ENCODE measurements around the gene STRIP2.
"Not testable (repeated sequence)": the region's sequence is repeated elsewhere in the genome, so short reads cannot be mapped to it uniquely, and the experiment has no call there.

STRIP2 gene

GRCh38 chr7:129436335-129436923 lies 2.2 kb downstream of the STRIP2 start:
- peak overlapping the region; percentile 59 for H3K27ac ChIP-seq
- no peak for TF ChIP-seq CTCF (conservative IDR thresholded peaks at IDR 0.05)

GRCh38 chr7:129437190-129437589 lies 3.0 kb downstream of the STRIP2 start:
- no peak for TF ChIP-seq CTCF (conservative IDR thresholded peaks at IDR 0.05)
- H3K27ac ChIP-seq = peak overlapping the region; percentile 59; the same call in 1 of the 2 replicates

- H3K27ac ChIP-seq = no peak overlapping the region
- no peak for TF ChIP-seq CTCF (conservative IDR thresholded peaks at IDR 0.05)
Measured at GRCh38 chr7:129438281-129438838, 4.1 kb downstream of the STRIP2 start.

- TF ChIP-seq CTCF (conservative IDR thresholded peaks at IDR 0.05) = no peak
- H3K27ac ChIP-seq = no peak overlapping the region
Measured at GRCh38 chr7:129438839-129439651, 4.8 kb downstream of the STRIP2 start.

GRCh38 chr7:129439963-129440625 lies 5.9 kb downstream of the STRIP2 start:
- no peak overlapping the region for H3K27ac ChIP-seq
- no peak for TF ChIP-seq CTCF (conservative IDR thresholded peaks at IDR 0.05)

GRCh38 chr7:129443612-129444011 lies 9.4 kb downstream of the STRIP2 start:
- no peak overlapping the region for H3K27ac ChIP-seq
- no peak for TF ChIP-seq CTCF (conservative IDR thresholded peaks at IDR 0.05)

- H3K27ac ChIP-seq = not testable (repeated sequence)
Measured at GRCh38 chr7:129444776-129445175, 10.5 kb downstream of the STRIP2 start.

DNA sequence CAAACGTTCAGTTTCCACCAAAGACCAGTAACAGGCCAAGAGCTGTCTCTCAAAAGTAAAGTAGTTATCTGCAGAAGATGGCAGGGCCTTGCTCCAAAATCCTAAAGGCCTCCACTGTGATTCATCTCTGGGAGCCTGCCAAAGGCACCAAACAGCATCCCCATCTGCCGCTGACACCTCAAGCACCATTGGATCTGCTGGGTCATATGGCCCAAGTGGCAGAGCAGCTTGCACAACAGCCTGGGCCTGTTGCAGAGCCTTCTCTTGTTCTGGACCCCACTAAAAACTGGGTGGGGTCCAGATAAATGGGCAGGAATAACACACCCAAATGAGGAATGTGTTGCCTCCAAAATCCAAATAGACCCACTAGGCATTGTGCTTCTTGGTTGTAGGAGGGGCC lies 12.7 kb downstream of the STRIP2 start:
- H3K27ac ChIP-seq = not testable (repeated sequence)

GRCh38 chr7:129447445-129447844 lies 13.2 kb downstream of the STRIP2 start:
- not testable (repeated sequence) for H3K27ac ChIP-seq

- H3K27ac ChIP-seq = not testable (repeated sequence)
Measured at GRCh38 chr7:129448608-129449007, 14.4 kb downstream of the STRIP2 start.
